Mucosa of descending colon (tissue), 3 donors: ENCODE results near the gene PGLYRP4. TPM values are rescaled to one million over a fixed set of nuclear protein-coding genes. Genes with fewer than 3 reads are reported as not detected.
"Not testable (repeated sequence)": the region's sequence is repeated elsewhere in the genome, so short reads cannot be mapped to it uniquely, and the experiment has no call there.

Experiments
- ATAC-seq: fragments of 200-7000 bp; cut with Tn5 transposase; one replicate; pipeline ENCODE4 v1.9.1; 2020; ENCODE audit warnings: mild to moderate bottlenecking, moderate library complexity
- DNase-seq, 3 donors: peaks; one replicate each; pipeline ENCODE4 v3.0.0-alpha.2; 2020
- H3K36me3 ChIP-seq: fragments of 200-600 bp; one replicate; pipeline ENCODE4 v1.8.0; 2021; ENCODE audit warnings: low read depth, mild to moderate bottlenecking
- H3K4me1 ChIP-seq: fragments of 200-600 bp; one replicate; pipeline ENCODE4 v1.8.0; 2021; ENCODE audit warnings: low read depth, mild to moderate bottlenecking
- H3K4me3 ChIP-seq: fragments of 200-600 bp; one replicate; pipeline ENCODE4 v1.8.0; 2021; ENCODE audit warnings: mild to moderate bottlenecking
- H3K9me3 ChIP-seq: fragments of 200-600 bp; one replicate; pipeline ENCODE4 v1.8.0; 2021; ENCODE audit warnings: mild to moderate bottlenecking
- CTCF ChIP-seq: fragments of 200-600 bp; IDR thresholded peaks from one replicate; pipeline ENCODE4 v1.8.0; 2022; ENCODE audit warnings: antibody characterized with exemption, mild to moderate bottlenecking
- intact Hi-C, 2 donors: fragments of 100-400 bp; cut with DNase I in 1 of 2; cut with micrococcal nuclease in 1 of 2; formaldehyde crosslinking; loops; one replicate each; pipeline versions ENCODE4 v1.11.0 to v1.11.1; 2022; cut with DNase I, micrococcal nuclease
- total RNA-seq, 3 donors: library from RNA; stranded (reverse); fragmentation: NEBNext Ultra II Directional in 2 of 3; extraction: Animal tissue kit (Norgen Biotek cat#: 25700) in 2 of 3; gene quantifications; one replicate each; pipeline versions ENCODE4 v1.2.1 to v1.2.4, GENCODE V29; 2021 to 2023
- donor health status: DM: no; HTN: no; CAD: no; lungs with moderate emphysema.
- donor health status: DM: no; HTN: no; CAD: no.
- donor health status: DM: no; HTN: yes; CAD: no.

Gene PGLYRP4
- total RNA-seq, 3 donors from 2014 or later: not detected

DNA sequence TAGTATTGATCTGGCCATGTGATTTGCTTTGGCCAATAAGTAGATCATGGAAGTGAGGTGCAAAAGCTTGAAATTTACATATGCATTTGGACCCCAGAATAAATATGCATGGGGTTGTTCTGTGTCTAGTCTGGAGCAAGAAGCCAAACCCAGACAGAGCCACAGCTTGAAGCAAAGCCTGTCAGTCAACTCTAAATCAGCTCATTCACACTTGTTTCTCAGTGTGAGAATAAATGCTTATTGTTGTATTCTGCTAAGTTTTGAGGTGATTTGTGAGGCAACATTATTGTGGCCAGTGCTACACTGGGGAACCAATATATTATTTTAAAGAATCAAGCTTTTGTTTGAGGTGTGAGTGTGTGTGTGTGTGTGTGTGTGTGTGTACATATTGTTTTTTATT is 23.7 kb downstream of the PGLYRP4 start:
- H3K36me3 ChIP-seq: no peaks in the 10 kb centered on the region
- DNase-seq (no peak), ATAC-seq (no peak)
- H3K4me3 ChIP-seq: no peak overlapping the region
- intact Hi-C loops: no loop called here
- H3K9me3 ChIP-seq: peaks cover 15% of the 10 kb centered on the region
- no peak for TF ChIP-seq CTCF
- no peaks in the 10 kb centered on the region for H3K4me1 ChIP-seq

GRCh38 chr1:153322568-153322967 is 26.1 kb downstream of the PGLYRP4 start:
- DNase-seq: no peak
- H3K36me3 ChIP-seq: no peaks in the 10 kb centered on the region
- no peak overlapping the region for H3K4me3 ChIP-seq
- TF ChIP-seq CTCF: no peak
- peaks cover 15% of the 10 kb centered on the region for H3K9me3 ChIP-seq
- H3K4me1 ChIP-seq: no peaks in the 10 kb centered on the region
- no peak for ATAC-seq
- intact Hi-C loops: no loop called here

GRCh38 chr1:153318145-153318544 is 30.5 kb downstream of the PGLYRP4 start:
- intact Hi-C loops, ATAC-seq, DNase-seq: not testable (repeated sequence)

DNA sequence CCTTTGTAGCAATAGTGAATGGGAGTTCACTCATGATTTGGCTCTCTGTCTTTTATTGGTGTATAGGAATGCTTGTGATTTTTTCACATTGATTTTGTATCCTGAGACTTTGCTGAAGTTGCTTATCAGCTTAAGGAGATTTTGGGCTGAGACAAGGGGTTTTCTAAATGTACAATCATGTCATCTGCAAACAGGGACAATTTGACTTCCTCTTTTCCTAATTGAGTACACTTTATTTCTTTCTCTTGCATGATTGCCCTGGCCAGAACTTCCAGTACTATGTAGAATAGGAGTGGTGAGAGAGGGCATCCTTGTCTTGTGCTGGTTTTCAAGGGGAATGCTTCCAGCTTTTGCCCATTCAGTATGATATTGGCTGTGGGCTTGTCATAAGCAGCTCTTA is 32.6 kb downstream of the PGLYRP4 start:
- H3K4me1 ChIP-seq, intact Hi-C loops: not testable (repeated sequence)

More at GRCh38 chr1:153318145-153318544, 30.5 kb downstream of the PGLYRP4 start:
- H3K36me3 ChIP-seq, H3K4me1 ChIP-seq, H3K9me3 ChIP-seq, H3K4me3 ChIP-seq: not testable (repeated sequence)

GRCh38 chr1:153314388-153314787 is 34.3 kb downstream of the PGLYRP4 start:
- H3K36me3 ChIP-seq, DNase-seq, ATAC-seq, H3K4me3 ChIP-seq, intact Hi-C loops, H3K4me1 ChIP-seq, H3K9me3 ChIP-seq: not testable (repeated sequence)

More for the DNA sequence above, 32.6 kb downstream of the PGLYRP4 start:
- DNase-seq, H3K4me3 ChIP-seq, ATAC-seq, H3K9me3 ChIP-seq, H3K36me3 ChIP-seq: not testable (repeated sequence)

DNA sequence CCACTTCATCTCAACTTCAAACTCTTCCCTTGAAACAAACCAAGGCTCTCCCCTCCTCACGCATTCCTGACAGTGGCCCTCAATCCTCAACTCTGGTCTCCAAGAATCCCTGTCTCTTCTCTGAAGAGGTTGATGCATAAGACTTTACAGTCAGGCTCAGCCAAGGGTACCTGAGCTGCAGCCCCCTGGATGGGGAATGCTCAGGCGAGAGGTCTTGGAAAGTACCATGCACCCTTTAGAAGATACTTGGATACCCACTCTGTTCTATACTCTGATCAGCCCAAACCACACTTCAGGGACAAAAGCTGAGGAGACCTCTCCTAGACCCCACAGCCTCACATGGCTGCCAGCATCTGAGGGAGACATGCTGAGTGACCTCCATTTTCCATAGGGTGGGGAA is 35.4 kb downstream of the PGLYRP4 start:
- H3K4me3 ChIP-seq: no peak overlapping the region
- intact Hi-C loops: no loop called here
- no peaks in the 10 kb centered on the region for H3K36me3 ChIP-seq
- H3K4me1 ChIP-seq: no peaks in the 10 kb centered on the region
- DNase-seq: no peak
- no peaks in the 10 kb centered on the region for H3K9me3 ChIP-seq
- no peak for ATAC-seq
- no peak for TF ChIP-seq CTCF

GRCh38 chr1:153312570-153313186 is 36.0 kb downstream of the PGLYRP4 start, which contains the start of gene PGLYRP3:
TSS of gene PGLYRP3 (minus strand) at chr1:153312952. CDS start at chr1:153310665, 2,287 bp downstream.
- TF ChIP-seq CTCF: no peak
- intact Hi-C loops: no loop called here
- Histone ChIP-seq H3K4me3 (no peak within 1 kb of the TSS), H3K36me3 (no peaks in the 10 kb centered on the region), H3K4me1 (no peaks in the 10 kb centered on the region), H3K9me3 (no peaks in the 10 kb centered on the region)
- DNase-seq (no peak), ATAC-seq (no peak)
